ENCODE measurements around the gene UBE2QL1.

DNA sequence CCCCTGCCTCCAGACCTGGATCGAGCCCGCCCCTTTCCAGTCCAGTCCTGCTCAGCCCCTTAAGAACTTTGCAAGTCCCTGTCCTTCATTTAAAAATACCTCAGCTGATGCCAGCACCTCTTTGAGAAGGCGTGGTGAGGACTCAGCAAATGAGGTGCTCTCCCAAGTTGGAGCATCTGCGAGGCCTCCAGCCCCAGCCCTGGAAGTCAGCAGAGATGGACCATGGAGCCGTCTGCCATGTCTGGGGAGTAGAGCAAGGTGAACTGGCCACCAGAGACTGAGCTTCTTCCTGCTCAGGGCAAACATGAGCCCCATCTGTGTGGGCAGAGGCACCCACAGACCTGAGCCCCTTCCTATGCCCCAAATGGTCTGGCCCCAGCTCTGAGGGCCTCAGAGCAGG is 71.5 kb downstream of the UBE2QL1 start:
- TF ChIP-seq, protein P1, sequence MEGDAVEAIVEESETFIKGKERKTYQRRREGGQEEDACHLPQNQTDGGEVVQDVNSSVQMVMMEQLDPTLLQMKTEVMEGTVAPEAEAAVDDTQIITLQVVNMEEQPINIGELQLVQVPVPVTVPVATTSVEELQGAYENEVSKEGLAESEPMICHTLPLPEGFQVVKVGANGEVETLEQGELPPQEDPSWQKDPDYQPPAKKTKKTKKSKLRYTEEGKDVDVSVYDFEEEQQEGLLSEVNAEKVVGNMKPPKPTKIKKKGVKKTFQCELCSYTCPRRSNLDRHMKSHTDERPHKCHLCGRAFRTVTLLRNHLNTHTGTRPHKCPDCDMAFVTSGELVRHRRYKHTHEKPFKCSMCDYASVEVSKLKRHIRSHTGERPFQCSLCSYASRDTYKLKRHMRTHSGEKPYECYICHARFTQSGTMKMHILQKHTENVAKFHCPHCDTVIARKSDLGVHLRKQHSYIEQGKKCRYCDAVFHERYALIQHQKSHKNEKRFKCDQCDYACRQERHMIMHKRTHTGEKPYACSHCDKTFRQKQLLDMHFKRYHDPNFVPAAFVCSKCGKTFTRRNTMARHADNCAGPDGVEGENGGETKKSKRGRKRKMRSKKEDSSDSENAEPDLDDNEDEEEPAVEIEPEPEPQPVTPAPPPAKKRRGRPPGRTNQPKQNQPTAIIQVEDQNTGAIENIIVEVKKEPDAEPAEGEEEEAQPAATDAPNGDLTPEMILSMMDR (conservative IDR thresholded peaks at IDR 0.05; ENCODE audit: low read depth, low read length) = no peak
- TF ChIP-seq EZH2 (IDR thresholded peaks at IDR 0.05; ENCODE audit: borderline replicate concordance, low read depth, low read length, poor library complexity, severe bottlenecking) = no peak
